ENCODE measurements around the gene NXPH2. TPM values are rescaled to one million over a fixed set of nuclear protein-coding genes. Genes with fewer than 3 reads are reported as not detected.

The NXPH2 gene
- total RNA-seq, 3 donors from 2014 or later = not detected

GRCh38 chr2:138777996-138778395 is 2.2 kb downstream of the NXPH2 start:
- Histone ChIP-seq H3K27me3 (peaks cover 7 to 48% of the 10 kb centered on the region in 2 donors), H3K27ac (no peak overlapping the region), H3K4me1 (no peaks in the 10 kb centered on the region), H3K4me3 (no peak overlapping the region), H3K36me3 (no peaks in the 10 kb centered on the region), H3K9me3 (no peaks in the 10 kb centered on the region)
- no peak for TF ChIP-seq CTCF (IDR thresholded peaks at IDR 0.05)
- TF ChIP-seq POLR2A (IDR thresholded peaks at IDR 0.05) = no peak
- no peak for TF ChIP-seq POLR2AphosphoS5 (IDR thresholded peaks at IDR 0.05)
- intact Hi-C loops (cut with DNase I; ENCODE audit: low total_unique reads) = no loop called here
- no peak for DNase-seq (ENCODE audit: low spot score in 2 of 2)

- intact Hi-C loops (cut with DNase I; ENCODE audit: low total_unique reads) = no loop called here
- H3K27ac ChIP-seq = no peak overlapping the region
- no peak for DNase-seq (ENCODE audit: low spot score in 2 of 2)
- H3K27me3 ChIP-seq = peaks cover 7 to 31% of the 10 kb centered on the region in 2 donors
- H3K36me3 ChIP-seq = no peaks in the 10 kb centered on the region
- no peak overlapping the region for H3K4me3 ChIP-seq
- H3K4me1 ChIP-seq = no peaks in the 10 kb centered on the region
- TF ChIP-seq CTCF (IDR thresholded peaks at IDR 0.05) (no peak), POLR2A (IDR thresholded peaks at IDR 0.05) (no peak), POLR2AphosphoS5 (IDR thresholded peaks at IDR 0.05) (no peak)
- no peaks in the 10 kb centered on the region for H3K9me3 ChIP-seq
Observed at GRCh38 chr2:138775736-138776135, 4.5 kb downstream of the NXPH2 start.

- no peak overlapping the region for H3K4me3 ChIP-seq
- DNase-seq (ENCODE audit: low spot score in 2 of 2) = no peak
- intact Hi-C loops (cut with DNase I; ENCODE audit: low total_unique reads) = no loop called here
- no peaks in the 10 kb centered on the region for H3K9me3 ChIP-seq
- no peak overlapping the region for H3K27ac ChIP-seq
- no peak for TF ChIP-seq CTCF (IDR thresholded peaks at IDR 0.05)
- no peak for TF ChIP-seq POLR2A (IDR thresholded peaks at IDR 0.05)
- TF ChIP-seq POLR2AphosphoS5 (IDR thresholded peaks at IDR 0.05) = no peak
- no peaks in the 10 kb centered on the region for H3K4me1 ChIP-seq
- no peaks in the 10 kb centered on the region for H3K36me3 ChIP-seq
- no peaks in the 10 kb centered on the region for H3K27me3 ChIP-seq
Observed at GRCh38 chr2:138771534-138771933, 8.7 kb downstream of the NXPH2 start.

- Histone ChIP-seq H3K36me3 (no peaks in the 10 kb centered on the region), H3K4me1 (no peaks in the 10 kb centered on the region), H3K27me3 (no peaks in the 10 kb centered on the region), H3K9me3 (no peaks in the 10 kb centered on the region), H3K4me3 (no peak overlapping the region), H3K27ac (no peak overlapping the region)
- TF ChIP-seq CTCF (IDR thresholded peaks at IDR 0.05) (no peak), POLR2AphosphoS5 (IDR thresholded peaks at IDR 0.05) (no peak), POLR2A (IDR thresholded peaks at IDR 0.05) (no peak)
- intact Hi-C loops (cut with DNase I; ENCODE audit: low total_unique reads) = no loop called here
- DNase-seq (ENCODE audit: low spot score in 2 of 2) = no peak
Observed at GRCh38 chr2:138767101-138767500, 13.1 kb downstream of the NXPH2 start.

- no peak for DNase-seq (ENCODE audit: low spot score in 2 of 2)
- TF ChIP-seq POLR2A (IDR thresholded peaks at IDR 0.05) (no peak), CTCF (IDR thresholded peaks at IDR 0.05) (no peak), POLR2AphosphoS5 (IDR thresholded peaks at IDR 0.05) (no peak)
- H3K36me3 ChIP-seq = no peaks in the 10 kb centered on the region
- H3K4me1 ChIP-seq = no peaks in the 10 kb centered on the region
- H3K27me3 ChIP-seq = no peaks in the 10 kb centered on the region
- H3K27ac ChIP-seq = no peak overlapping the region
- no peak overlapping the region for H3K4me3 ChIP-seq
- intact Hi-C loops (cut with DNase I; ENCODE audit: low total_unique reads) = no loop called here
- no peaks in the 10 kb centered on the region for H3K9me3 ChIP-seq
Observed at GRCh38 chr2:138766464-138766863, 13.7 kb downstream of the NXPH2 start.
